Measurements from ENCODE around the gene ANKRD33B. TPM values are rescaled to one million over a fixed set of nuclear protein-coding genes. Genes with fewer than 3 reads are reported as not detected.

Gene ANKRD33B
- polyA plus RNA-seq, 1 donor (not counting 4 experiments of a cell fraction or from before 2014, with no cell fraction given): 1.9 TPM

DNA sequence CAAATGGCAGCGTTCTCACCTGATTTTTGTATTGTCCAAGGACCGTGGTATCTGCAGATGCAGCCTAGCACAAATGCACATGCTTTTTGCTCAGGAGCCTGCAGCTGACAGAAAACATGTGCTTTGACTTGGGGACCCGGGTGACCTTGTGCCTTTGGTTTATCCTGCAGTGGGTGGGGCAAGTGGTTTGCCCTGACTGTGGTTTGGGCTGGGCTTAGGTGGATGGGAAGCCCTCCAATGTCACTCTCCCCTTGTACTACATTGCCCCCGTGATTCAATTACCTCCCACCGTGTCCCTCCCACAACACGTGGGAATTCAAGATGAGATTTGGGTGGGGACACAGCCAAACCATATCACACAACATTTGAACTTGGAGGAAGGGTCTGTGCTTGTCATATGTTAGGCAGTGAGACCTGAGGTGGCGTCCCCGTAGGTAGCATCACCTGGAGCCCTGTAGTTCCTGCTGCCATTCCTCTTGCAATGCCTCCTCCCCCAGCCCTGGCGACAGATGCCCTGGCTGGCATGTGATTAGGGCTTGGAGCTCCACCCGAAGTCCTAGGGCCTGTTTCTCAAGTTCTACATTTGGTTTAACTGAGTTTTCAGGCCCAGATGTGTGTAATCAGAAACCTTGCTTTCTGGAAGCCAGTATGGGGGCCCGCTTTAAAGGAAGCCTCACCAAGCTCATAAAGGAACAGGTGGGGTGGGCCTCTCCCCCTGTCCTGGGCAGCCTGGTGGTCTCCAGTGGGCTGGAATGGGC lies 2.1 kb downstream of the ANKRD33B start:
- Histone ChIP-seq H4K20me1 (ENCODE audit: control insufficient read depth, extremely low read depth, insufficient read depth, low read length) (no peaks in the 10 kb centered on the region), H3K4me1 (ENCODE audit: control insufficient read depth, extremely low read depth, insufficient read depth, low read length) (peaks cover 23% of the 10 kb centered on the region), H3K4me2 (ENCODE audit: control insufficient read depth, extremely low read depth, insufficient read depth, low read depth, low read length) (peak overlapping the region; percentile 87), H3K27ac (ENCODE audit: control insufficient read depth, insufficient read depth, low read length) (no peak overlapping the region), H3K9me1 (ENCODE audit: control insufficient read depth, extremely low read depth, insufficient read depth, low read length) (no peaks in the 10 kb centered on the region), H3K9me3 (ENCODE audit: control insufficient read depth, low read depth, low read length) (no peaks in the 10 kb centered on the region), H3K79me2 (ENCODE audit: control insufficient read depth, insufficient read depth, low read length) (peaks cover 5% of the 10 kb centered on the region), H3K27me3 (ENCODE audit: control insufficient read depth, extremely low read depth, insufficient read depth, low read length) (peaks cover 12% of the 10 kb centered on the region), H2AFZ (ENCODE audit: control insufficient read depth, low read length) (no peak overlapping the region), H3K9ac (ENCODE audit: control insufficient read depth, extremely low read depth, insufficient read depth, low read length) (peak overlapping the region; percentile 78), H3K36me3 (ENCODE audit: control insufficient read depth in 2 of 2, extremely low read depth in 1 of 2, insufficient read depth in 2 of 2, low read length in 2 of 2) (no peaks in the 10 kb centered on the region), H3K4me3 (ENCODE audit: control insufficient read depth in 2 of 3, extremely low read depth in 1 of 3, insufficient read depth in 2 of 3, low read depth in 1 of 3, low read length in 3 of 3) (peak overlapping the region; percentile 56 to 64 (median 60))
- no peak for DNase-seq (ENCODE audit: low read depth, low spot score)
- TF ChIP-seq, protein P1, sequence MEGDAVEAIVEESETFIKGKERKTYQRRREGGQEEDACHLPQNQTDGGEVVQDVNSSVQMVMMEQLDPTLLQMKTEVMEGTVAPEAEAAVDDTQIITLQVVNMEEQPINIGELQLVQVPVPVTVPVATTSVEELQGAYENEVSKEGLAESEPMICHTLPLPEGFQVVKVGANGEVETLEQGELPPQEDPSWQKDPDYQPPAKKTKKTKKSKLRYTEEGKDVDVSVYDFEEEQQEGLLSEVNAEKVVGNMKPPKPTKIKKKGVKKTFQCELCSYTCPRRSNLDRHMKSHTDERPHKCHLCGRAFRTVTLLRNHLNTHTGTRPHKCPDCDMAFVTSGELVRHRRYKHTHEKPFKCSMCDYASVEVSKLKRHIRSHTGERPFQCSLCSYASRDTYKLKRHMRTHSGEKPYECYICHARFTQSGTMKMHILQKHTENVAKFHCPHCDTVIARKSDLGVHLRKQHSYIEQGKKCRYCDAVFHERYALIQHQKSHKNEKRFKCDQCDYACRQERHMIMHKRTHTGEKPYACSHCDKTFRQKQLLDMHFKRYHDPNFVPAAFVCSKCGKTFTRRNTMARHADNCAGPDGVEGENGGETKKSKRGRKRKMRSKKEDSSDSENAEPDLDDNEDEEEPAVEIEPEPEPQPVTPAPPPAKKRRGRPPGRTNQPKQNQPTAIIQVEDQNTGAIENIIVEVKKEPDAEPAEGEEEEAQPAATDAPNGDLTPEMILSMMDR (optimal IDR thresholded peaks at IDR 0.05 in 1 of 3, IDR thresholded peaks at IDR 0.05 in 1 of 3, conservative IDR thresholded peaks at IDR 0.05 in 1 of 3; ENCODE audit: extremely low read depth in 1 of 3, insufficient read depth in 2 of 3, low read length in 3 of 3): no peak
- no peak for TF ChIP-seq EZH2 (IDR thresholded peaks at IDR 0.05; ENCODE audit: low read length)
- dilution Hi-C loops (cut with MboI; ENCODE audit: extremely low pct_ligation_motif_present, low sequenced_read_pairs): no loop called here
- no peak for FAIRE-seq

DNA sequence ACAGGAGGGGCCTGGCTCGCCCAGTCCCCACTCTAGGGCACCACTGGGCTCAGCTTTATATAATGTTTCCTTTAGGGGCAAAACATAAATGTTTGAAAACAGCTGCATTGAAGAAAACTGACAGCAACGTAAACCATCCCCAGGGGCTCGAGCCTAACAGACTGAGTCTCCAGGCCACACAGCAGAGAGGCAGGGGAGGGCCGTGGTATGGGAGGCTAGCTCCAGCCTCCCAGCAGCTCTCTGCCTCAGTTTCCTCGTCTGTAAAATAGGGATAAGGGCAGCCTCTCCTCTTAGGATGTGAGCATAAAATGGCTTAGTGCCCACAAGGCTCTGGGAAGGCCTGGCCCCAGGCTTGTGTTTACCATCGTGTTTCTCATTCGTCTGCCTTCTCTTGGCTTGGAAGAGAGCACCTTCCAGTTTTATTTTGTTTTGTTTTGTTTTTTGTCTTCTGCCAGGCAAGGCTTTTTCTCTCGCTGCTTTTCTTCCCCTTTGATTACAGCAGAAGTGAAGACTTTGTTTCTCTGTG lies 2.7 kb downstream of the ANKRD33B start:
- Histone ChIP-seq H3K27ac (ENCODE audit: control insufficient read depth, insufficient read depth, low read length) (no peak overlapping the region), H3K27me3 (ENCODE audit: control insufficient read depth, extremely low read depth, insufficient read depth, low read length) (peaks cover 12% of the 10 kb centered on the region), H4K20me1 (ENCODE audit: control insufficient read depth, extremely low read depth, insufficient read depth, low read length) (no peaks in the 10 kb centered on the region), H3K9me3 (ENCODE audit: control insufficient read depth, low read depth, low read length) (no peaks in the 10 kb centered on the region), H2AFZ (ENCODE audit: control insufficient read depth, low read length) (no peak overlapping the region), H3K79me2 (ENCODE audit: control insufficient read depth, insufficient read depth, low read length) (peaks cover 5% of the 10 kb centered on the region), H3K9me1 (ENCODE audit: control insufficient read depth, extremely low read depth, insufficient read depth, low read length) (no peaks in the 10 kb centered on the region), H3K4me1 (ENCODE audit: control insufficient read depth, extremely low read depth, insufficient read depth, low read length) (peaks cover 23% of the 10 kb centered on the region), H3K36me3 (ENCODE audit: control insufficient read depth in 2 of 2, extremely low read depth in 1 of 2, insufficient read depth in 2 of 2, low read length in 2 of 2) (no peaks in the 10 kb centered on the region), H3K9ac (ENCODE audit: control insufficient read depth, extremely low read depth, insufficient read depth, low read length) (no peak overlapping the region), H3K4me2 (ENCODE audit: control insufficient read depth, extremely low read depth, insufficient read depth, low read depth, low read length) (peak overlapping the region; percentile 87), H3K4me3 (ENCODE audit: control insufficient read depth in 2 of 3, extremely low read depth in 1 of 3, insufficient read depth in 2 of 3, low read depth in 1 of 3, low read length in 3 of 3) (no peak overlapping the region)
- FAIRE-seq (no peak), DNase-seq (ENCODE audit: low read depth, low spot score) (no peak)
- TF ChIP-seq, protein P1 (optimal IDR thresholded peaks at IDR 0.05 in 1 of 3, IDR thresholded peaks at IDR 0.05 in 1 of 3, conservative IDR thresholded peaks at IDR 0.05 in 1 of 3; ENCODE audit: extremely low read depth in 1 of 3, insufficient read depth in 2 of 3, low read length in 3 of 3): no peak
- no peak for TF ChIP-seq EZH2 (IDR thresholded peaks at IDR 0.05; ENCODE audit: low read length)
- dilution Hi-C loops (cut with MboI; ENCODE audit: extremely low pct_ligation_motif_present, low sequenced_read_pairs): no loop called here

Measured in keratinocyte (primary cell).